Measurements from ENCODE around the gene CEP170B.

Gene CEP170B

GRCh38 chr14:104868060-104868740, 3.1 kb downstream of the CEP170B start:
- DNase-seq = no peak

- DNase-seq = no peak
These were observed 3.9 kb downstream of the CEP170B start for GRCh38 chr14:104868811-104869572.

DNA sequence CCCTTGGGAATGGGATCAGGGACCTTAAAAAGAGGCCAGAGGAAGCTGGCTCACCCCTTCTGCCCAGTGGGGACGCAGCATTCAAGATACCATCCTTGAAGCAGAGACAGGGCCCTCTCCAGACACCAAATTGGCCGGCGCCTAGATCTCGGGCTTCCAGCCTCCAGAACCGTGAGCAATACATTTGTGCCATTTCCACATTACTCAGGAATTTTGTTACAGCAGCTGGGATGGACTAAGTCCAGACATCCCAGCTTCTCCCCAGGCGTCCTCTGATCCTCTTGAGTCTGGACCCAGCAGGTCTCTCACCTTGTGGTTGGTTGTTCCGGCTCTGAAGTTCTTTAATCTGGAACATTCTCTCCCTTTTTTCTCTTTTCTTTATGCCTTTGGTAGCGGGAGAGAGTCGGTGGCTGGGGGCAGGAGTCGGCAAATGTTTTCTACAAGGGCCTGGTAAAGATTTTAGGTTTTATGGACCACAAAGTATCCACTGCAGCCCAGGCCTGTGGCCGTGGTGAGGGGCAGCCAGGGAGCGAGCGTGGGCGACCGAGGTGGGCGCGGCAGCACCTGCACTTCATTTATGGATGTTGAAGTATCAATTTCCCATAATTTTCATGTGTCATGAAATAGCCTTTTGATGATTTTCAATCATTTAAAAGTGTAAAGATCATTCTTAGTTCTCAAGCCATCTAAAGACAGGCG, 4.8 kb downstream of the CEP170B start:
- DNase-seq = no peak

GRCh38 chr14:104870368-104871144, 5.5 kb downstream of the CEP170B start:
- peak; percentile 30 for DNase-seq

- no peak for DNase-seq
These were observed 6.1 kb downstream of the CEP170B start for GRCh38 chr14:104871145-104871655.

GRCh38 chr14:104871656-104872468, 6.8 kb downstream of the CEP170B start:
- DNase-seq = no peak

- no peak for DNase-seq
These were observed 7.6 kb downstream of the CEP170B start for GRCh38 chr14:104872469-104873341.

- DNase-seq = no peak
These were observed 8.4 kb downstream of the CEP170B start for GRCh38 chr14:104873380-104874055.

DNA sequence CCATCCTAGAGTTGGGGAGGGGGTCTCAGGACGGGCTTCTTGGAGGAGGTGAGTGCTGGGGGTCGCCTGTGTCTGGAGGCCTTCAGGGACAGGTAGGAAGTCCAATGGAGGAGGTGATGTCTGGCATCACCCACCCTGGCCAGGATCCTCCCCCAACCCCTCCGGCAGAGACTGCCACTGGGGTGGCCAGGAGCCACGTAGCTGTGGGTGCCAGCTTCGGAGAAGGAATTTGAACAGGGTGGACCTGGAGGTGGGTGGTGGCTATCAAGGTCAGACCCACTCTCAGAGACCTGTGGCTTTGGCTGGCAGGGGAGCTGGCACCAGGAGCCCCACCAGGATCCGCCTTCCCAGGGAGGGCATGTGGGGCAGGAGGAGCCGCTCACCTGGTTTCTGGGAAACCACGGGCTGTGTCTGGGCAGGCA, 9.1 kb downstream of the CEP170B start:
- no peak for DNase-seq

GRCh38 chr14:104874571-104875411, 9.7 kb downstream of the CEP170B start:
- DNase-seq = no peak

- DNase-seq = no peak
These were observed 10.3 kb downstream of the CEP170B start for GRCh38 chr14:104875412-104875751.

DNA sequence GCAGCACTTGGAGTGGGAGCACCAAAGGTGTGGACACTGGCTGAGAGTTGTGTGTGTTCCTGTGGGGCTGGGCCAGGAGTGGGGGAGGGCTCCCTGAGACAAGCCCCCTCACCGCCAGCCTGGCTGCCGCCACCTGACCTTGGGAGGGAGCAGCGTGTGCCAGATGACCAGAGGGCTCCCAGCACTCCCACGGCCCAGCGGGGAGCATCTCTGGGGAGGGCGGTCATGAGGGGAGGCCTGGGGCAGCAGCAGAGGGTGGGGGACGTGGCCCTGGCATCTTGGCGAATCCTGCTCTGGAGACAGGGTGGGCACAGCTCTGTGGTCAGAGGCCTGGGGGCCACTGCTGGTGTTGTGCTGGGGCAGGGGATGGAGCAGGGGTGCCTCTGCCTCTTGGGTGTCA, 10.7 kb downstream of the CEP170B start:
- DNase-seq = no peak

DNA sequence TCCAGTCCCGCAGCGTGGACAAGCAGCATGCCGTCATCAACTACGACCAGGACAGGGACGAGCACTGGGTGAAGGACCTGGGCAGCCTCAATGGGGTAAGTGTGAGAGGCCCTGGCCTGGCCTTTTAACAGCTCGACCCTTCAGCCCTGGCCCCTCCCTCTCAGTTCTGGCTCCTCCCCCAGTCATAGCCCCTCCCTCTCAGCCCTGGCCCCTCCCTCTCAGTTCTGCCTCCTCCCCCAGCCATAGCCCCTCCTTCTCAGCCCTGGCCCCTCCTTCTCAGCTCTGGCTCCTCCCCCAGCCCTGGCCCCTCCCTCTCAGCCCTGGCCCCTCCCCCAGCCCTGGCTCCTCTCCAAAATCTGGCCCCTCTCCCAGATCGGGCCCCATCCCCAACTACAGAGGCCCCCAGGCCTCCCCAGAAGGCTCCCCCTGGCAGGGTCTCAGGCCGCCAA, 11.2 kb downstream of the CEP170B start:
- no peak for DNase-seq

DNA sequence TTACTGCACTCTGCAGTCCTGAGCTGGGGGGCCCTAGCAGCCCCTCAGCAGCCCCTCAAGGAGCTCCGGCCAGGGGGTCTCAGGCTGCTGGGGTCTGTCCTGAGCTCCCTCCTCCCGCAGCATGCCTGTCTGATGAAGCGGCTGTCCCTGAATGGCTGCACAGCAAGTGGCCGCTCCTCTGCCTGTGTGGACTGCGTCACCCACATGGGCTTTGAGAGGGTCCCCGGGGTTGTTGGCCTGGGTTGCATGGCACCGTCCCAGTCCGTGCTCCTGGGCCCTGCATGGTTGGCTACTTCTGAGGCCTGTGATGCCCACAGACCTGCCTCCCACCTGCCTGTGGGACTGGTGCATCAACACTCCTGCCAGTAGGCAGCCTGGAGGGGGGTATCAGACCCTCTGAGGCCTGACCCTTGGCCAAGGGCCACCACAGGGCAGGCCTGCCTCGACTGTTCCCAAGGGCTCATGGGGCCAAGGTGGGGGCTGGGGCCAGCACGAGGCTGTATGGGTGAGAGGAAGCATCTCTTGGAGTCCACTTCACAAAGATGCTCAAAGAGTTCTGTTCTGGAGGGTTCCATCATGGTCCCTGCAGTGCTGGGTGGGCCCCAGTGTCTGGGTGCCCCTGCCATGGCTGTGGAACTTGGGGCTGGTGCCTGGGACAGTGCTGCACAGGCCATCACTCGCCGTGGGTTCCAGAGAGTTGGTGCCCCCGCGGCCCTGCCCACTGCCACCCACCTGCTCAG, 12.2 kb downstream of the CEP170B start:
- DNase-seq = no peak

DNA sequence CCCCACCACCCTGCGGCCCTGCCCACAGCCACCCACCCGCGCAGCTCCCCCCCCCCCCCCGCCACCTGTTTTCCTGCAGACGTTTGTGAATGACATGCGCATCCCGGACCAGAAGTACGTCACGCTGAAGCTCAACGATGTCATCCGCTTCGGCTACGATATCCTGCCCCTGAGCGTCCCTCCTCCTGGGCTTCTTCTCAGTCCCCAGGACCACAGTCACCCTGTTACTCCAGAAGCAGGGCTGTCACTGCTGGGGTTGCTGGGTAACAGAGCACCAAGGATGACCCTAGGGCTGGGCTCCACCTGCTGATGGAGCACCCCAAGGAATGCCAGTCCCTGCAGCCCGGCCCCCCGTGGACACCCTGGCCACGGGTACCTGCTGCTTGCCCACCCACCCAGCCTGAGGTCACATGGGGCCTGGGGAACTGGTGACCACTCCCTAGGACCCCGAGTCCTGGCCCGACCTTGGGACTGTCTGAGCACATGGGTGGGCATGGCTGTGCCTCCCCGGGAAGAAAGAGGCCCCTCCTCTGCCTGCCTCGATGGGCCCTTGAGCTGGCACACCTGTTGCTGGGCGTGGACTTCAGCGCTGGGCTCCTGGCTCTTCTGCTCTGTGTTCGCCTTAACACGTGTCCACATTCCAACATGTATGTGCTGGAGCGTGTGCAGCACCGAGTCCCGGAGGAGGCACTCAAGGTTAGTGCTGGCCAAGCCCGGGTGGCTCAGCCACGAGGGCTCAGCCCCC, 12.9 kb downstream of the CEP170B start:
- DNase-seq = no peak

DNA sequence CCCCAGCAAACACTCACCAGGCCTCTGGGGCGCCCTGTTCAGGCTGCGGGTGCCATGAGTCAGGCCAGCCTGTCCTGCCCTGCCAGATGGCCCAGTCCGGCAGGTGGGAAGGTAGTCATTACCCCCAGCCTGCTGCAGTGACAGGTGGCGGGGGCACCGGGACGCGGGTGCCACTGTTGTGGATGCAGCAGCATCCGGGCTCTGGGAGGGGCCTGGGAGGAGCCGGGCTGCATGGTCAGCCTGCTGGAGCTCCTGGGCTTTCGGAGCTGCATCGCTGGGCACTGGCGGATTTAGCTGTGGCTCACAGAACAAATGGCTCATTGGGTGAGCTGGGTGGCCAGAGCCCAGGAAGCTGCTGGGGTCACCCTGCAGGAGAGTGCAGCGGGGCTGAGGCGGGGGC, 13.5 kb downstream of the CEP170B start:
- DNase-seq = no peak

DNA sequence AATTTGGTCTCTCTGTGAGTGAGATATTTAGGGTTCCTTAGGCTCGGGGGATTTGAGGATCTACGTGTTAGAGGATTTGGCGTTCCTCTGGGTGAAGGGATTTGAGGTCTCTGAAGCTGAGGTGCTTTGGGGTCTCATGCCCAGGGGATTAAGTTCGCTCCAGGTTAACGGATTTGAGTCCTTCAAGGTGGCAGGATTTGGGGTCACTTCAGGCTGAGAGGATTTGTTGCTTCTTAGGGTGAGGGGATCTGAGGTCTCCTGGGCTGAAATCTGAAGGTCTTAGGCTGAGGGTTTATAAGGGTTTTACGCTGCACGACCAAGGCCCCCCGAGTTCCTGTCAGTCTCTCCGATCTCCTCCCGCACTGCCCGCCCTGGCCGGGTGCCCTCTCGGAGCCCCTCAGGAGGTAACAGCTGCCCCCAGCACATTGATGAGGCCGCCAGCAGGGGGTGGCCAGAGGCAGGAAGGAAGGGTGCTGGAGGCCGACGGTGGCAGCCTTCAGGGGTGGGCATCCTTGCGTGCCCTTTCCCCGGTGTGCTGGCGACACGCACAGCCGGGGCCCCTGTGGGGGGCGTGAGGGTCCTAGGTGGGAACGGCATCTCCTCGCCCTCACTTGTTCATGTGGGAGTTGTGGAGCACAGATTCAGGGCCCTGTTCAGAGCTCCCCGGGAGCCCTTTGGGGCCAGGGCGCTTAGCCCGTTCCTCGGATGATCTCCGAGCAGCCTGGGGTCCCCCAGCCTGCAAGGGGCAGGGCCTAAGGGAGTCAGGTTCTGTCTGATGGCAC, 14.3 kb downstream of the CEP170B start:
- DNase-seq = no peak

Measured in activated T-cell treated with anti-CD3 and anti-CD28 coated beads for 4 hours (primary cell).